ENCODE results near the gene MRPL12.

The MRPL12 gene

GRCh38 chr17:81690066-81690465, 13.1 kb upstream of the MRPL12 start:
- no peak overlapping the region for H3K9ac ChIP-seq (ENCODE audit: low read length)
- H3F3A ChIP-seq (ENCODE audit: insufficient read depth), result no peaks in the 10 kb centered on the region
- H2AFZ ChIP-seq (ENCODE audit: low read depth, low read length, severe bottlenecking), result no peak overlapping the region
- peaks cover 17% of the 10 kb centered on the region for H3K79me2 ChIP-seq (ENCODE audit: insufficient read depth, low read length)
- TF ChIP-seq EZH2phosphoT487 (conservative IDR thresholded peaks at IDR 0.05; ENCODE audit: low read length), result no peak
- TF ChIP-seq, protein P1, sequence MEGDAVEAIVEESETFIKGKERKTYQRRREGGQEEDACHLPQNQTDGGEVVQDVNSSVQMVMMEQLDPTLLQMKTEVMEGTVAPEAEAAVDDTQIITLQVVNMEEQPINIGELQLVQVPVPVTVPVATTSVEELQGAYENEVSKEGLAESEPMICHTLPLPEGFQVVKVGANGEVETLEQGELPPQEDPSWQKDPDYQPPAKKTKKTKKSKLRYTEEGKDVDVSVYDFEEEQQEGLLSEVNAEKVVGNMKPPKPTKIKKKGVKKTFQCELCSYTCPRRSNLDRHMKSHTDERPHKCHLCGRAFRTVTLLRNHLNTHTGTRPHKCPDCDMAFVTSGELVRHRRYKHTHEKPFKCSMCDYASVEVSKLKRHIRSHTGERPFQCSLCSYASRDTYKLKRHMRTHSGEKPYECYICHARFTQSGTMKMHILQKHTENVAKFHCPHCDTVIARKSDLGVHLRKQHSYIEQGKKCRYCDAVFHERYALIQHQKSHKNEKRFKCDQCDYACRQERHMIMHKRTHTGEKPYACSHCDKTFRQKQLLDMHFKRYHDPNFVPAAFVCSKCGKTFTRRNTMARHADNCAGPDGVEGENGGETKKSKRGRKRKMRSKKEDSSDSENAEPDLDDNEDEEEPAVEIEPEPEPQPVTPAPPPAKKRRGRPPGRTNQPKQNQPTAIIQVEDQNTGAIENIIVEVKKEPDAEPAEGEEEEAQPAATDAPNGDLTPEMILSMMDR (IDR thresholded peaks at IDR 0.05; ENCODE audit: insufficient read depth, low read length, poor library complexity, severe bottlenecking), result no peak
- H3K4me2 ChIP-seq (ENCODE audit: low read depth, low read length, poor library complexity, severe bottlenecking), result no peak overlapping the region
- no peaks in the 10 kb centered on the region for H3K36me3 ChIP-seq (ENCODE audit: low read length)
- H3K27me3 ChIP-seq (ENCODE audit: low read length), result no peaks in the 10 kb centered on the region
- no peak overlapping the region for H3K27ac ChIP-seq (ENCODE audit: low read depth, low read length)
- H3K9me3 ChIP-seq (ENCODE audit: insufficient read depth, low read length), result no peaks in the 10 kb centered on the region
- no peaks in the 10 kb centered on the region for H4K20me1 ChIP-seq (ENCODE audit: low read depth, low read length)
- H3K4me3 ChIP-seq (ENCODE audit: insufficient read depth, low read length, poor library complexity, severe bottlenecking), result no peak overlapping the region
- no peaks in the 10 kb centered on the region for H3K9me2 ChIP-seq (replicated peaks; ENCODE audit: insufficient read depth, low read length)

- Histone ChIP-seq H4K20me1 (ENCODE audit: low read depth, low read length) (no peaks in the 10 kb centered on the region), H3K9ac (ENCODE audit: low read length) (no peak overlapping the region), H2AFZ (ENCODE audit: low read depth, low read length, severe bottlenecking) (no peak overlapping the region), H3K27ac (ENCODE audit: low read depth, low read length) (no peak overlapping the region), H3K4me2 (ENCODE audit: low read depth, low read length, poor library complexity, severe bottlenecking) (no peak overlapping the region), H3K79me2 (ENCODE audit: insufficient read depth, low read length) (peaks cover 12% of the 10 kb centered on the region), H3K4me3 (ENCODE audit: insufficient read depth, low read length, poor library complexity, severe bottlenecking) (no peak overlapping the region), H3K9me3 (ENCODE audit: insufficient read depth, low read length) (no peaks in the 10 kb centered on the region), H3K36me3 (ENCODE audit: low read length) (no peaks in the 10 kb centered on the region), H3F3A (ENCODE audit: insufficient read depth) (no peaks in the 10 kb centered on the region), H3K9me2 (replicated peaks; ENCODE audit: insufficient read depth, low read length) (no peaks in the 10 kb centered on the region), H3K27me3 (ENCODE audit: low read length) (no peaks in the 10 kb centered on the region)
- TF ChIP-seq, protein P1 (IDR thresholded peaks at IDR 0.05; ENCODE audit: insufficient read depth, low read length, poor library complexity, severe bottlenecking), result no peak
Measured at GRCh38 chr17:81690549-81690948, 12.6 kb upstream of the MRPL12 start.

- no peak overlapping the region for H3K4me3 ChIP-seq (ENCODE audit: insufficient read depth, low read length, poor library complexity, severe bottlenecking)
- no peaks in the 10 kb centered on the region for H3K27me3 ChIP-seq (ENCODE audit: low read length)
- H3K36me3 ChIP-seq (ENCODE audit: low read length), result no peaks in the 10 kb centered on the region
- TF ChIP-seq EZH2phosphoT487 (conservative IDR thresholded peaks at IDR 0.05; ENCODE audit: low read length), result no peak
- TF ChIP-seq, protein P1 (IDR thresholded peaks at IDR 0.05; ENCODE audit: insufficient read depth, low read length, poor library complexity, severe bottlenecking), result no peak
- H3K27ac ChIP-seq (ENCODE audit: low read depth, low read length), result no peak overlapping the region
- H4K20me1 ChIP-seq (ENCODE audit: low read depth, low read length), result no peaks in the 10 kb centered on the region
- H3K79me2 ChIP-seq (ENCODE audit: insufficient read depth, low read length), result peaks cover 6% of the 10 kb centered on the region; the same call in 1 of the 2 replicates
- no peak overlapping the region for H3K4me2 ChIP-seq (ENCODE audit: low read depth, low read length, poor library complexity, severe bottlenecking)
- no peak overlapping the region for H3K9ac ChIP-seq (ENCODE audit: low read length)
- H3F3A ChIP-seq (ENCODE audit: insufficient read depth), result no peaks in the 10 kb centered on the region
- no peaks in the 10 kb centered on the region for H3K9me3 ChIP-seq (ENCODE audit: insufficient read depth, low read length)
- H3K9me2 ChIP-seq (replicated peaks; ENCODE audit: insufficient read depth, low read length), result no peaks in the 10 kb centered on the region
- no peak overlapping the region for H2AFZ ChIP-seq (ENCODE audit: low read depth, low read length, severe bottlenecking)
Measured at GRCh38 chr17:81691196-81691595, 12.0 kb upstream of the MRPL12 start.

All from SU-DHL-6 (cell line).